ENCODE data around the gene ADH5. TPM values are rescaled to one million over a fixed set of nuclear protein-coding genes. Genes with fewer than 3 reads are reported as not detected.
"Not testable (repeated sequence)": the region's sequence is repeated elsewhere in the genome, so short reads cannot be mapped to it uniquely, and the experiment has no call there.

ADH5 gene
- total RNA-seq, 1 donor from 2014 or later = 252 TPM

GRCh38 chr4:99104153-99104552, 15.6 kb upstream of the ADH5 start:
- no peak overlapping the region for H3K4me3 Mint-ChIP-seq
- H3K4me1 Mint-ChIP-seq = peaks cover 5% of the 10 kb centered on the region

GRCh38 chr4:99103166-99103565, 14.6 kb upstream of the ADH5 start:
- peaks cover 5% of the 10 kb centered on the region for H3K4me1 Mint-ChIP-seq
- H3K27me3 Mint-ChIP-seq (ENCODE audit: low read depth) = no peaks in the 10 kb centered on the region
- no peak for TF ChIP-seq CTCF (conservative IDR thresholded peaks at IDR 0.05)
- H3K27ac Mint-ChIP-seq (ENCODE audit: unreplicated experiment) = no peak overlapping the region
- no peak for DNase-seq (ENCODE audit: low read depth, low spot score)
- peaks cover 10% of the 10 kb centered on the region for H3K36me3 Mint-ChIP-seq (ENCODE audit: low read depth)
- H3K4me3 Mint-ChIP-seq = no peak overlapping the region
- no peaks in the 10 kb centered on the region for H3K9me3 Mint-ChIP-seq

More at GRCh38 chr4:99104153-99104552, 15.6 kb upstream of the ADH5 start:
- Mint-ChIP-seq H3K9me3 (peaks cover 5% of the 10 kb centered on the region), H3K27ac (ENCODE audit: unreplicated experiment) (peak overlapping the region; percentile 64), H3K27me3 (ENCODE audit: low read depth) (no peaks in the 10 kb centered on the region), H3K36me3 (ENCODE audit: low read depth) (peaks cover 14% of the 10 kb centered on the region)
- no peak for TF ChIP-seq CTCF (conservative IDR thresholded peaks at IDR 0.05)
- no peak for DNase-seq (ENCODE audit: low read depth, low spot score)

- no peaks in the 10 kb centered on the region for H3K27me3 Mint-ChIP-seq (ENCODE audit: low read depth)
- no peak for TF ChIP-seq CTCF (conservative IDR thresholded peaks at IDR 0.05)
- H3K4me1 Mint-ChIP-seq = peaks cover 5% of the 10 kb centered on the region
- DNase-seq (ENCODE audit: low read depth, low spot score) = no peak
- no peak overlapping the region for H3K4me3 Mint-ChIP-seq
- H3K27ac Mint-ChIP-seq (ENCODE audit: unreplicated experiment) = no peak overlapping the region
- peaks cover 10% of the 10 kb centered on the region for H3K36me3 Mint-ChIP-seq (ENCODE audit: low read depth)
- no peaks in the 10 kb centered on the region for H3K9me3 Mint-ChIP-seq
Observed at GRCh38 chr4:99102634-99103033, 14.0 kb upstream of the ADH5 start.

GRCh38 chr4:99100876-99101275, 12.3 kb upstream of the ADH5 start:
- Mint-ChIP-seq H3K9me3 (peaks cover 2% of the 10 kb centered on the region), H3K36me3 (ENCODE audit: low read depth) (peaks cover 18% of the 10 kb centered on the region), H3K4me3 (no peak overlapping the region), H3K4me1 (peaks cover 5% of the 10 kb centered on the region), H3K27me3 (ENCODE audit: low read depth) (no peaks in the 10 kb centered on the region), H3K27ac (ENCODE audit: unreplicated experiment) (no peak overlapping the region)
- no peak for TF ChIP-seq CTCF (conservative IDR thresholded peaks at IDR 0.05)
- DNase-seq (ENCODE audit: low read depth, low spot score) = no peak

GRCh38 chr4:99099814-99100213, 11.2 kb upstream of the ADH5 start:
- not testable (repeated sequence) for H3K27ac Mint-ChIP-seq (ENCODE audit: unreplicated experiment); H3K9me3 Mint-ChIP-seq; H3K4me1 Mint-ChIP-seq; H3K27me3 Mint-ChIP-seq (ENCODE audit: low read depth); DNase-seq (ENCODE audit: low read depth, low spot score); H3K4me3 Mint-ChIP-seq
- H3K36me3 Mint-ChIP-seq (ENCODE audit: low read depth) = peaks cover 18% of the 10 kb centered on the region

- no peak for TF ChIP-seq CTCF (conservative IDR thresholded peaks at IDR 0.05)
- no peak overlapping the region for H3K27ac Mint-ChIP-seq (ENCODE audit: unreplicated experiment)
- H3K4me3 Mint-ChIP-seq = no peak overlapping the region
- no peaks in the 10 kb centered on the region for H3K27me3 Mint-ChIP-seq (ENCODE audit: low read depth)
- peaks cover 2% of the 10 kb centered on the region for H3K9me3 Mint-ChIP-seq
- no peak for DNase-seq (ENCODE audit: low read depth, low spot score)
- H3K4me1 Mint-ChIP-seq = peaks cover 5% of the 10 kb centered on the region
- peaks cover 18% of the 10 kb centered on the region for H3K36me3 Mint-ChIP-seq (ENCODE audit: low read depth)
Observed at GRCh38 chr4:99099311-99099710, 10.7 kb upstream of the ADH5 start.

GRCh38 chr4:99091841-99092240, 3.3 kb upstream of the ADH5 start:
- DNase-seq (ENCODE audit: low read depth, low spot score); H3K27me3 Mint-ChIP-seq (ENCODE audit: low read depth); H3K27ac Mint-ChIP-seq (ENCODE audit: unreplicated experiment); H3K36me3 Mint-ChIP-seq (ENCODE audit: low read depth); H3K9me3 Mint-ChIP-seq: not testable (repeated sequence)
- H3K4me3 Mint-ChIP-seq = peak overlapping the region; percentile 92
- peaks cover 39% of the 10 kb centered on the region for H3K4me1 Mint-ChIP-seq

Data from neural crest cell (in vitro differentiated cells).